Activated T-cell treated with anti-CD3 and anti-CD28 coated beads, Interleukin-2, amount 50 U/mL, for 48 hours (primary cell): Measurements from ENCODE around the gene SCAMP4.

Source experiments
- DNase-seq, 2 experiments: peaks; one replicate each; pipeline ENCODE4 v3.0.0-alpha.2; 2020

The SCAMP4 gene

GRCh38 chr19:1914826-1915341 is 9.7 kb downstream of the SCAMP4 start:
- no peak for DNase-seq

- DNase-seq: no peak
Measured at GRCh38 chr19:1917146-1917545, 11.9 kb downstream of the SCAMP4 start.

- DNase-seq: no peak
Measured at GRCh38 chr19:1917926-1918325, 12.7 kb downstream of the SCAMP4 start.

GRCh38 chr19:1918975-1919374 is 13.8 kb downstream of the SCAMP4 start:
- DNase-seq: no peak

- DNase-seq: no peak
Measured at GRCh38 chr19:1920644-1921043, 15.4 kb downstream of the SCAMP4 start.

GRCh38 chr19:1921326-1921725 is 16.1 kb downstream of the SCAMP4 start:
- no peak for DNase-seq

GRCh38 chr19:1921825-1922224 is 16.6 kb downstream of the SCAMP4 start:
- DNase-seq: no peak

- no peak for DNase-seq
Measured at GRCh38 chr19:1922803-1923202, 17.6 kb downstream of the SCAMP4 start.

GRCh38 chr19:1923319-1923718 is 18.1 kb downstream of the SCAMP4 start:
- DNase-seq: peak; percentile 60

GRCh38 chr19:1924320-1924961 is 19.2 kb downstream of the SCAMP4 start:
- DNase-seq: no peak

- DNase-seq: no peak
Measured at GRCh38 chr19:1925544-1925943, 20.3 kb downstream of the SCAMP4 start.

GRCh38 chr19:1929021-1929742 is 24.0 kb downstream of the SCAMP4 start:
- DNase-seq: peak; percentile 92 to 93

GRCh38 chr19:1931445-1931844 is 26.2 kb downstream of the SCAMP4 start:
- DNase-seq: no peak

GRCh38 chr19:1932395-1932794 is 27.2 kb downstream of the SCAMP4 start:
- no peak for DNase-seq

GRCh38 chr19:1933244-1933643 is 28.0 kb downstream of the SCAMP4 start:
- no peak for DNase-seq

- DNase-seq: no peak
Measured at GRCh38 chr19:1933942-1934341, 28.7 kb downstream of the SCAMP4 start.

- DNase-seq: peak; percentile 30 to 37
Measured at GRCh38 chr19:1935484-1936208, 30.4 kb downstream of the SCAMP4 start.

- no peak for DNase-seq
Measured at GRCh38 chr19:1936430-1936829, 31.2 kb downstream of the SCAMP4 start.

- DNase-seq: no peak
Measured at GRCh38 chr19:1936916-1937610, 31.9 kb downstream of the SCAMP4 start.

- DNase-seq: no peak
Measured at GRCh38 chr19:1938071-1938470, 32.9 kb downstream of the SCAMP4 start.

GRCh38 chr19:1941146-1942077 is 36.2 kb downstream of the SCAMP4 start, which contains the start of gene CSNK1G2:
CSNK1G2 (plus strand) TSS chr19:1941172; CDS start chr19:1969773, 28,601 bp downstream.
- DNase-seq: peak; percentile 24 to 33
